HG03060 (cell line): Measurements from ENCODE around the gene SLC1A1.
"Not testable (repeated sequence)": the region's sequence is repeated elsewhere in the genome, so short reads cannot be mapped to it uniquely, and the experiment has no call there.

Source experiments
- ATAC-seq: cut with Tn5 transposase; IDR thresholded peaks from one replicate; pipeline ENCODE4 v1.9.1; 2021; ENCODE audit warnings: low read depth, moderate number of reproducible peaks; ENCODE audit not compliant: unreplicated experiment

Gene SLC1A1

DNA sequence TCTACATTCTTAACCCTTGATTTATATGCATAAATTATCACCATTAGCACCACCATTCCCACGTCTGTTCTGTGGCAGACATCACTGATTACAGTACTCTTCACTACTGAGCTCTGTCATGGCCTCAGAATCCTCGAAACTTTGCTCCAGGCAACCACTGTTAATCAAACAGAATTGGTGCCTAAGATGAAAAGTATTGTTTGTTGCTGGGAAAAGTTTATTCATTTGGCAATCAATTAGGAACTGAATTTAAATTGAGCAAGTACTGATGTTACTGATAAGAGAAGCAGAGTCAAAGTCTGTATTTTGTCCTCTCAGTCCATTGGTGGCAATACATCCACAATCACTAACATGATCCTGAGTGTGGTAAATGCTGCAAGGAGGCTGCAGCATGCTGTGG is 12.8 kb downstream of the SLC1A1 start:
- ATAC-seq: no peak

DNA sequence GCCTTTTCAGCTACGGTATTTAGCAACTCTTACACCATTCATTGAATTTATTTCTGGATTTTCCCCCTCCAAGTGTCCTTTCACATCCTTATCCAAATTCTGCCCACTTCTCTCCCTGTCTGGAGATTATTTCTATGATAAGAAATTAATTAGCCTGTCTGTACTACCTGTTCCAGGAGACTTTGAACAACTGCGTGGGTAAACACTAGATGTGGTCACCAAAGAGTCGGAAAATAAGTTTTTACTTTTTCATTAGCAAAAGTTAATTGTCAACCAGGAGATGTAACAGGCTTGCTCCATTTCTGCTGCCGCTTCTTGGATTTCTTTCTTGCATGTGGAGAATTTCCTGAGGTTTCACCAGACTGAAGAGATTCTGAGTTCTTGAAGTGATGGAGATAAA is 14.0 kb downstream of the SLC1A1 start:
- ATAC-seq: no peak

DNA sequence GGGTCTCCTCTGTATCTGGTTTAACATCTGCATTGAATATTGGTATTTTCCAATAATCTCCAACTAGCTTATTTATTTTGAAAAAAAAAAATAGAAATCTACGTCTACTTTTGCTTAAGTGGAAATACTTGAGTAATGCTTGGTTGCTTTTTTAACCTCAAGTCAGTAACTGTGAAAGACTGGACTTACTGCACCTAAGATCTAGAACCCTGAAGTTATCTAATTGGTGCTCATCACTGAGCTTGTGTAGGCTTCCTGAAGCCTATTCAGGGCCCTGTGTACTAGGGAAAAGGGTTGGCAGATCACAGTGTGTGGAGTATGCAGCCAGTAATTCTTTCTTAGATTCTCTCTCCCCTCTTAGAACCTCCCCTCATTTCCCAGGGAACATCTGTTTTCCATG is 16.2 kb downstream of the SLC1A1 start:
- peak; percentile 50 for ATAC-seq

DNA sequence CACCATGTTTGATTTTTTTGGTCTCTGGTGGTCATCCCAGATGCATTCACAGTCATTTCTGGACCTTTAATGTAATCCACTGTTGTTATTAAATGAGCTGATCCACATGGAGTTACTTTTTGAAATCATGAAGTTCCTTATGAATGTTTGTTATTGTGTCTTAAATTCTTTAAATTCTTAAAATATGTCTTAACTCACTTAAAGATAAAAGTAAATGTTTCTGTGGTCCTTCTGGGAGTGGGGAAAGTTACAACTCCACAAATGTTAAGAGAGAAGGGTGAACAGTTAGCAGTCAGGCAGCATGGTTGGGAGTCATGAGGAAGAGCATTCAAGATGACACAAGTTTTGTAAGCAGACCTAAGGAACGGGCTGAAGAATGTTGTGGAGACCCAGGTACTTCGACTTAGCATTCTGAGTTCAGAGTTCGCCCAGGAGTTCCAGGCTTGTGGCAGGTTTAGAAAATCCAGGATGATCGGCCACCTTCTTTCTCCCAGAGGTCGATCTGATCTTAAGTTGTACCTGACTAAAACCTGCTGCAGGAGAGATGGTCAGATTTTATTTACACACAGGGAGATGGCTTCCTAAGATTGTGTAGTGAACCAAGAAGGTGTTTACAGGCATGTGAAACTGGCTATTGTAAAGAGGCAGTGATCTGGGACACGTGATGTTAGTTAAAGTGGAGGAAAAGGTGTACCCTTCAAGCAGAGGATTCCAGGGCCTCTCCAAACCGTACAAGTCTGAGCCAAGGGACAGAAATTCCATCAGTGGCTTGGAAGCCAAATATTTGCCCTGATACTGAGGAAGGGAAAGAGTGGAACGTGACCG is 17.2 kb downstream of the SLC1A1 start:
- no peak for ATAC-seq

DNA sequence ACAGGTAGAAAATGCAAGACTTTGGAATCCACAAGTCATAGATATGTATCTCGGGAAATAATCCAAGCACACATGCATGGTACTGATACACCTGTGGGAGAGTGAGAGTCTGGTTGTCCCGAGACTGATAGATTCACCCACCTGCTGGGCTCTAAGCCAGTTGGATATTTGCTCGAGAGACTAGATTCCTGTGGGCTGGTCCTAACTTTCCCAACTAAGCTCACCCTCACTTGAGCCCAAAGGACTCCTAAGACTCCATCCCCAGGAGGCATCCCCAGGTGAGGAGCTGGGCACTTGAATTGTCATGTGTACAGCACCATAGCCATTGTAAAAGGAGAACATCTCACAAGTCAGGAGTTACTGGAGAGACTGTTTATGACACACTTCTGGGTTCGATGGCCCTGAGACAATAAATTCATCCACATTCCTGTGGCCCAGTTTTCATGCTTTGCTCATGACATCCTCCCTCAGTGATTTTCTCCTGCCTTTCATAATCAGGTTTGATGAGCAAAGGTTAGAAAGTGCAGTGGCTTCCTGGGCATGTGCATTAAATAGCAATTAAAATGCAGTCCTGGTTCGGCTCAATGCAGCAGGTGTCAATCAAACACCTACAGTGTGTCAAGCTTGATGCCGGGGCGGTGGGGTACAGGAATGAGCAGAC is 18.1 kb downstream of the SLC1A1 start:
- ATAC-seq: no peak

DNA sequence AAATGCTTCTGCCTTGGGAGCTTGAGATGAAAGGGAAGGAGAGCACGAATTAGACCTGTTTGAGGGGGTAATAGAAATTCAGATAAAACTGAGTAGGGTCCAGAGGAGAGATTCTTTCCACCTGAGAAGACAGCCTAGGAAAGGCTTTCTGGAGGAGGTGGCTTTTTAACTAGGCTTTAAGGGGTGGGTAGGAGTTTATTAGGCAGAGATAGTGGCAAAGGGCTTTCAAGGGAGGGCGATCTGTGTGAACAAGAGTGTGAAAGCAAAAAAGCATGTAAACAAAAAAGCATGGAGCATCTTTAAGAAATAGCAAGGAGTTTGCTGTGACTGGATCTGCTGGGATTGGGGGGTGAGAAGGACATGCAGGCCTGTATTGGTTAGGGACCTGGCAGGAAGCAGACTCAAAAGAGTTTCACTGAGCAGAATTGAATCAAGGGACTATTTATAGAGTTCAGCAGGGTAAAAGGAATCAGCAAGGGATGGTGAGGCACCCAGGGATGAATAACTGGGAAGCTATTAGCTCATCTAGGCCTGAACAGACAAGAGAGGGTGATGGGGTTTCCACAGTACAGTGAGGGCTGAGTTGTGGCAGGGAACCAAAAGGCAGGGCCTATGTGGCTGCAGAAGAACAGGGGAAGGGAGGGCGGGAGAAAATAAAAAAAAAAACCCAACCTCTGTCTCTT is 18.8 kb downstream of the SLC1A1 start:
- no peak for ATAC-seq

DNA sequence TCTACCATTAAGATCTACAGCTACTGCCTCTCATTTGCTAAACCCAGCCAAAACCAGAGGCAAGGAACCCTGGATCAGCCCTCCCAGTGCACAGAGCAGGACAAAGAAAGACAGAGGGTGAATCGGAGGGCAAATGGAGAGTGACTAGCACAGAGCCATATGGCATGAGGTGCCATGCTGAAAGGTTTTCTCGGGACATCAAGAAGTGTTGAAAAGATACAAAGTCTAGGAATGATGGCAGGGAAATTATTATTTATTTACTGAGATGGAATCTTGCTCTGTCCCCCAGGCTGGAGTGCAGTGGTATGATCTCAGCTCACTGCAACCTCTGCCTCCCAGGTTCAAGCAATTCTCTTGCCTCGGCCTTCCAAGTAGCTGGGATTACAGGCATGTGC is 19.3 kb downstream of the SLC1A1 start:
- ATAC-seq: no peak

DNA sequence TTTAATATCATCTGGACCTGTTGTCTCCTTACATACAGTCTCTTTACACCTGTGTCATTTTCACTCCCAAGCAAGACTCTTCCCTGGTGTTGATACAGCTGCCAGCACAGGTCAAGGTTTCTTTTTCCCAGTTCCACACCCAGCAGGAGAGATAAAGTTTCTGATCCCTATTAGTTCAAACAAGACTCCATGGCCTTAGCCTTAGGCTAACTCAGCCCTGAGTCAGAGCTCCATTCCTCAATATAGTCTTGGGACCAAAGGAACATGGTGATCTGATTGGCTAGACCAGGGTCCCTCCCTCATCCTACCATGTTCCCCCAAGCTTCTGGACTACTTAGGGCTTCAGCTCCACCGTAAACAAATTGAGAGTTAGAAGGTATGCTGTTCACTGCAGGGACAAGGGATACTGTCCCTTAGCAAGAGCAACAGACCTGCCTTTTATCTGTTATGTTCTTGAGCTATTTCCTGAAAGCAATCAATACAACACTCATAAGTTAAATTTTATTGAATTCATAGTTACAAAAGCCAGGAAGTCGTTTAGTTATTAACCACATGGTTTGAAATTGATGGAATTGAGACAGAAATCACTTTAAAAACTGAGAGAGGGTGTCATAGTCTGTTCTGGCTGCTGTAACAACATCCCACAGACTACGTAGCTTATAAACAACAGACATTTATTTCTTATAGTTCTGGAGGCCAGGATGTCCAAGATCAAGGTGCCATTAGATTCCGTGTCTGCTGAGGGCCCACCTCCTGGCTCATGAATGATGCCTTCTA is 20.5 kb downstream of the SLC1A1 start:
- ATAC-seq: no peak

DNA sequence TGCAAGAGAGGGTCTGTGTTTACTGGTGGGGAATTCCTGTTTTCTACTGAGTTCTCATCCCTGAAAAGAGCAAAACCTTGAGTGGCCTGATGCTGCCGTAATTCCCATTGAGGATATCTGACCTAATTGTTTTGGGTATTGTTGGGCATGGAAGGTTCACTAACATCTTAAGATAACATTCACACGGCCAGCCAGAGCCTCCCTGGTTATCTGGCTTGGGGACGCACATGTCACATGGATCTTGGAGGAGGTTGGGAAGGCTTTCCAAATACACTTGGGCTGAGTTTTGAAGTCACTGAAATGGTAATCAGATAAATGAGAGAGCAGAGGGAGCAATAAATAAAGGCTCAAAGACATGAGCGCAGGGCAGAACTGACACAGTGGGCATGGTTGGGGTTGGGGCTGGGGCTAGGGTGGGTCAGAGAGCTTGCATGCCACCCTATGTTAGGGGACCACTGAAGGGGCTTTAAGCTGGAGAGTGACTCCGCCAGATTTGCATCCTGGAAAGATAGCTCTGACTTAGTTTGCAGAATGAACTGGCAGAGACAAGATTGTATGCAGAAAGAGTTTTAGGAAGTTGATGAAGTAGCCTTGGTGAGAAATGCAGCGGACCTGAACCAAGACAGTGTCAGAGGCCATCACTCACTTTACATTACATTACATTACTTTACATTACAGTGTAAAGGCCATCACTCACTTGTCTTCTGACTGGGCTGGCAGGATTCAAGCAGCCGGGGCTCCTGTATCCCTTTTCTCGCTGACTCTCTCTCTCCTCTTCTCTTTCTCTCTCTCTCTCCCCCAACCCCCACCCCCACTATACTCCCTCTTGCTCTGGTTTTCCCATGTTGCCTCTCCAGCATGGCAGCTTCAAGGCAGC is 24.2 kb downstream of the SLC1A1 start:
- ATAC-seq: no peak

DNA sequence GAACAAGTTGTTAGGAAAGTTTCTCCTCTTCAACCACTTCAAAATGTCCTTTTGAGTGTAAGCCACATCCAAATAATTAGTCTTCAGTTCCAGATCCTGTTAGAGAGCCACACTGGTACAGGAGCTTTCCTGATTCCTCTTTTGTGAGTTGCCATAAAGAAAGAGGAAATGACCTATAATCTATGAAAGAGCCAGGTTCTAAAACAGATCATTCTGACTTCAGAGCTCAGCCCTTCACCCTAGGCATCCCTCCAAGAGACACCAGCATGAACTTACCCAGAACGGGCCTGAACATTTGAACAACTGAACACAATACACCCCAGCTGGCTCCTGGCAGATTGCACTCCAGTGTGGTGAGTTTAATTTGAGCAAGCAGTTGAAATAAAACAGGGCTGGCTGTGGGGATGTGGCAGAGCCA is 25.7 kb downstream of the SLC1A1 start:
- ATAC-seq: no peak

DNA sequence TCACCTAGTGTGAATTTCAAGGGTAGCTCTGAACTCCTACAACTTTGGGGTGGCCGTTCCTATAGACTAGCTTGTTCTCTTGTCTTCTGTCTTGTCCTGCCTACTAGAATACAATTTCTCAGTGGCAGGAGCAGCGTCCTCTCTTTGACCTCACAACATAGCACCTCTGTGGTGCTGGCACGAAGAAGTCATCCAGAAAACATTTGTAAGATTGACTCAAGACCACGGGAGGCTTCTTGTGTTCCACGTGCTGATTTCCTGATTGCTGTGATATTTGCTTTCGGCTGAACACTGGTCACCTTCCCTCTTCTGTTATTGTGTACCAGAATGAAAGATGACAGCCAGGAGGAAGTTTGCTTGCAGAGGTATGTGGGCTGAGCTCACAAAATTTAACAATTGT is 27.0 kb downstream of the SLC1A1 start:
- ATAC-seq: no peak

DNA sequence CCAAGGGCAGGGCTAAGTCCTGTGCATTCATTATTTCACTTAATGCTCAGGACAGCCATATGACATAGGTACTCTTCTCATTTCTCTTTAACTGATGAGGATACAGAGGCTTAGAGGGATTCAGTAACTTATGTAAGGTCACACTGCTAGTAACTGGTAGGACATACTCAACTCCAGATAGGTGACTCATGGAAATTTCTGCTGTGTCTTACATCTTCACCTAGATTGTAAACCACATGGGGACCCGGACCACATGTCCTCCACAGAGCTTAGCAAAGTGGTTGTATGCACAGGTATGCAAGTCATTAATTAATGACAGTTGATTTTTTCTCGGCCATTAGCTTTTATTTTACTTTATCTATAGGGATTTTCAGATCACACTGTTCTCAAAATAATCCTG is 29.3 kb downstream of the SLC1A1 start:
- ATAC-seq: no peak

DNA sequence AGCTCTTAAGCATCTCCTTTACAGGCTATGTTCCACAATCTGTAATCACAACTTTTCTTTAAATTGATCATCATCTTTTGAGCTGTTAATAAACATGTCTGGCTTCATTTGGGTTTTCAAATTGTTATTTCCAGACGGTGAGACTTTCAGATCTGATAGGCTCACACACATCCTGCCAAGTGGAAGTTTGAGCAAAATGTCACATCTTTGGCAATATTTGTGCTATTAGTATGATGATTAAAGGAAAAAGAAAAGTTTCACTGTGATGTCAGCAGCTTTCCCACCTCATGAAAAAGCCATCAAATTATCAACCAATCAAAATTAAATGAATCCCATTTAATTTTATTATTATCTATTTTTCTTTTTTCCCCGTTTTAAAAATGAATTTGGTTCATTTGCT is 29.8 kb downstream of the SLC1A1 start:
- ATAC-seq: no peak

DNA sequence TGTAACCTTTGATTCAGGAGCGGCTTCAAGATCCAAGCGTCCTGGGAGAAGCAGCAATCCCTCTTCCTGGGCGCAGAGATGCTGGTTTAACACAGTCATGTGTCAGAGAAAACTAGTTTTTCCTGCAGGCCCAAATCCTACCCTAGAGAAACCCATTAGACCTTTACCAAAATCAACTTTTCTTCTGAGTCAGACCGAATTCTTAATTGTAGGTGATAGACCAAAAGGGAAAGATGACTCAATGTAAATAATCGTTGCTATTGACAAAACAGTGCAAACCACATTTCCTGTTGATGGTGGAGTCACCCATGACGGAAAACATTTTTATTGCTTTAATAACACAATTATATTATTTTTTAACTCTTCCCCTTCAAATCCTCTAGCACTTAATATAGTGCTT is 40.1 kb downstream of the SLC1A1 start:
- peak; percentile 97 for ATAC-seq

DNA sequence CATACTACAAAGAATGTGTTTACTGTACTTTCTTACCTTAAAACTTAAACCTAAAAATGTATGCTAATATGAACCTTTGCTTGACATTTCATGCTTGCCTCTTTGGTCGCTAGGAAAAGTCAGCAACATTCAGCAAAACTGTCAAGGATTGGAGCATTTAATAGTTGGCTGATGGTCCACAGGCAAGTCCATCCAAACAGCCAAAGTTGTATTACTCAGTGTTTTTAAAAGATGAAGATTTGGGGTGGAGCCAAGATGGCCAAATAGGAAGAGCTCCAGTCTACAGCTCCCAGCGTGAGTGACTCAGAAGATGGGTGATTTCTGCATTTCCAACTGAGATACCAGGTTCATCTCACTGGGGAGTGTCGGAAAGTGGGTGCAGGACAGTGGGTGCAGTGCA is 40.6 kb downstream of the SLC1A1 start:
- not testable (repeated sequence) for ATAC-seq

DNA sequence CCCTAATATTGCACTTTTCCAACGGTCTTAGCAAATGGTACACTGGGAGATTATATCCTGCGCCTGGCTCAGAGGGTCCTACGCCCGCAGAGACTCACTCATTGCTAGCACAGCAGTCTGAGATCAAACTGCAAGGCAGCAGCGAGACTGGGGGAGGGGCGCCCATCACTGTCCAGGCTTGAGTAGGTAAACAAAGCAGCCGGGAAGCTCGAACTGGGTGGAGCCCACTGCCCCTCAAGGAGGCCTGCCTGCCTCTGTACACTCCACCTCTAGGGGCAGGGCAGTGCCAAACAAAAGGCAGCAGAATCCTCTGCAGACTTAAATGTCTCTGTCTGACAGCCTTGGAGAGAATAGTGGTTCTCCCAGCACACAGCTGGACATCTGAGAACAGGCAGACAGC is 41.1 kb downstream of the SLC1A1 start:
- not testable (repeated sequence) for ATAC-seq

DNA sequence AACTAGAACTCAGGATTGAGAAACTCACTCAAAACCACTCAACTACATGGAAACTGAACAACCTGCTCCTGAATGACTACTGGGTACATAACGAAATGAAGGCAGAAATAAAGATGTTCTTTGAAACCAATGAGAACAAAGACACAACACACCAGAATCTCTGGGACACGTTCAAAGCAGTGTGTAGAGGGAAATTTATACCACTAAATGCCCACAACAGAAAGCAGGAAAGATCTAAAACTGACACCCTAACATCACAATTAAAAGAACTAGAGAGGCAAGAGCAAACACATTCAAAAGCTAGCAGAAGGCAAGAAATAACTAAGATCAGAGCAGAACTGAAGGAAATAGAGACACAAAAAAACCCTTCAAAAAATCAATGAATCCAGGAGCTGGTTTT is 43.6 kb downstream of the SLC1A1 start:
- not testable (repeated sequence) for ATAC-seq

DNA sequence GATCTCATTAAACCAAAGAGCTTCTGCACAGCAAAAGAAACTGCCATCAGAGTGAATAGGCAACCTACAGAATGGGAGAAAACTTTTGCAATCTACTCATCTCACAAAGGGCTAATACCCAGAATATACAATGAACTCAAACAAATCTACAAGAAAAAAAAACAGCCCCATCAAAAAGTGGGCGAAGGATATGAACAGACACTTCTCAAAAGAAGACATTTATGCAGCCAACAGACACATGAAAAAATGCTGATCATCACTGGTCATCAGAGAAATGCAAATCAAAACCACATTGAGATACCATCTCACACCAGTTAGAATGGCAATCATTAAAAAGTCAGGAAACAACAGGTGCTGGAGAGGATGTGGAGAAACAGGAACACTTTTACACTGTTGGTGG is 45.9 kb downstream of the SLC1A1 start:
- not testable (repeated sequence) for ATAC-seq

DNA sequence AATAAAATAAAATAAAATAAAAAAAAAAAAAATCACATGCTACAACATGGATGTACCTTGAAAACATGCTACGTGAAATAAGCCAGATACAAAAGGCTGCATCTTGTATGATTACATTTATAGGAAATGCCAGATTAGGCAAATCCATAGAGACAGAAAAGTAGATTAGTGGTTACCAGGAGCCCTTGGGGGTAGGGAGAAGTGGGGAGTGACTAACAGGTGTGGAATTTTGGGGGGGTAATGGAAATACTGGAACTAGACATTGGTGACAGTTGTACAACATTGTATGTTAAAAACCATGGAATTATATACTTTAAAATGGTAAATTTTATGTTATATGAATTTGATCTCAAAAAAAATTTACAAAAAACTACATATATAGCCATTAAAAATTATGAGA is 47.3 kb downstream of the SLC1A1 start:
- ATAC-seq: no peak

DNA sequence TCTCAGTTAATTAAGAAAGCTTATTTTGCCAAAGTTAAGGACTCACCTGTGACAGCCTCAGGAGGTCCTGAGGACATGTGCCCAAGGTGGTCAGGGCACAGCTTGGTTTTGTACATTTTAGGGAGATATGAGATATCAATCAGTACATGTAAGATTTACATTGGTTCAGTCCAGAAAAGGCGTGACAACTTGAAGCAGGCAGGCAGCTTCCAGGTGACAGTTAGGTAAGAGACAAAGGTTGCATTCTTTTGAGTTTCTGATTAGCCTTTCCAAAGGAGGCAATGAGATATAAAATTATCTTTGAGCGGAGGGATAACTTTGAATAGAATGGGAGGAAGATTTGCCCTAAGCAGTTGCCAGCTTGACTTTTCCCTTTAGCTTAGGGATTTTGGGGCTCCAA is 47.8 kb downstream of the SLC1A1 start:
- no peak for ATAC-seq
